T-helper 2 cell treated with Interferon-gamma antibody and Interleukin-4, amounts not matched to agents 100 ng/mL and 5 ng/mL, for 36 hours (primary cell): Measurements from ENCODE around the gene ADNP2. TPM values are rescaled to one million over a fixed set of nuclear protein-coding genes. Genes with fewer than 3 reads are reported as not detected.

ENCODE experiments used
- intact Hi-C: fragments of 100-400 bp; cut with micrococcal nuclease; formaldehyde crosslinking; loops from one replicate; pipeline ENCODE4 v1.15.1; 2023
- total RNA-seq: library from RNA; stranded (reverse); gene quantifications from 2 replicates; pipeline ENCODE4 v1.2.3, GENCODE V29; 2022

ADNP2 gene
- total RNA-seq, 1 donor from 2014 or later: 27.1 TPM

- intact Hi-C loops: no loop called here
Observed at GRCh38 chr18:80189531-80189865, 80.4 kb downstream of the ADNP2 start.

Other genes starting within 250 kb of the ADNP2 start
- 34.9 and 37.8 TPM in 2 replicates for gene SLC66A2, start 157.6 kb upstream of the ADNP2 start, total RNA-seq
- gene HSBP1L1, start 144.6 kb upstream of the ADNP2 start, total RNA-seq: 7.0 and 8.0 TPM in 2 replicates
- gene TXNL4A, start 120.7 kb upstream of the ADNP2 start, total RNA-seq: 130 and 136 TPM in 2 replicates
- 28.7 and 31.0 TPM in 2 replicates for gene RBFA, start 74.8 kb upstream of the ADNP2 start, total RNA-seq
- 0.05 and 0.07 TPM in 2 replicates for gene PARD6G, start 138.3 kb downstream of the ADNP2 start, total RNA-seq